GM18520 (cell line): ENCODE results near the gene ATP13A3.
"Not testable (repeated sequence)": the region's sequence is repeated elsewhere in the genome, so short reads cannot be mapped to it uniquely, and the experiment has no call there.

Experiments
- ATAC-seq: cut with Tn5 transposase; IDR thresholded peaks from one replicate; pipeline ENCODE4 v1.9.1; 2021; ENCODE audit not compliant: unreplicated experiment

ATP13A3 gene

DNA sequence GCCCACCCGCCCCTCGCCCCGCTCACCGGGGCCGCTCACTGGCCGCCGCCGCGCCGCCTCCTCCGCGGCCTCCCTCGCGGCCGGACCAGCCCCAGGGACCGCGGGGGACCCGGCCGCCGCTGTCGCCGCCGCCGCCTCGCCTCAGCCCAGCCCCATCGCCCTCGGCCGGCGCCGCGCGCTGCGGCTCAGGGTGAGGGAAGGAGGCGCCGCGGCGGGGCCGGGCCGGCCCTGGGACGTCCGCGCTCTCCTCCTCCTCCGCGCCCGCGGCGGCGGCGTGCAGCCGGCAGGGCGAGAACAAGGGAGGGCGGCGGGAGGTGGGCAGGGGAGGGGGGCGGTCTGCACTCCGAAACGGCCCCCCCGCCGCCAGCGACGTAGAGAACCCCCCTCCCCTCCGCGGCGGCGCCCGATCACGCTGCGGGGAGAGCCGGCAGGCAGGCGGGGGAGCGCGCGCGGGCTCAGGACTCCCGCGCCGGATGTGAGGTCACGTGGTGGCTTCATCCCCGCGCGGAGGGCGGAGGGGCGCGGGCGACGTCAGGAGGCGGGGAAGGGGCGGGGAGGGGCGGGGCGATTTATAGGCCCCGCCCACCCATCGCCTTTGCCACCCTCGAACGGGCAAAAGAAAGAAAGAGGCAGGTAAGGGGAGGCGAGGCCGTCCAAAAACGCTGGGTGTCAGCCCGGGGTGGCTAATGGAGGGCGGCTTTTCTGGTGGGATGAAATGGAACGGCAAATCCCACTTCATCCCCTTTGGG lies at the start of gene ATP13A3:
Gene ATP13A3 (minus strand): TSS at position 463 of the 749 bp plus-strand sequence. CDS start 24,812 bp downstream, outside the sequence.
- peak; percentile 57 for ATAC-seq

DNA sequence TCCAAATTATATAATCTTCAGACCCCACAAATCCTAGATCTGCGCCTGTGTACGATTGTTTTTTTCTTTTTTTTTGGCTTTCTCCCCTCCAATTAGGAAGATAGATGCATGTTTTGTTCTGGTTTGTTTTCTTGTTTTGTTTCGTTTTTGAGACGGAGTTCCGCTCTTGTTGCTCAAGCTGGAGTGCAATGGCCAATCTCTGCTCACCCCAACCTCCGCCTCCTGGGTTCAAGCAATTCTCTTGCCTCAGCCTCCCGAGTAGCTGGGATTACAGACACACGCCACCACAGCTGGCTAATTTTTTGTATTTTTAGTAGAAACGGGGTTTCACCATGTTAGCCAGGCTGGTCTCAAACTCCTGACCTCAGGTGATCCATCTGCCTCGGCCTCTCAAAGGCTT lies 48.4 kb upstream of the ATP13A3 start:
- ATAC-seq = not testable (repeated sequence)

DNA sequence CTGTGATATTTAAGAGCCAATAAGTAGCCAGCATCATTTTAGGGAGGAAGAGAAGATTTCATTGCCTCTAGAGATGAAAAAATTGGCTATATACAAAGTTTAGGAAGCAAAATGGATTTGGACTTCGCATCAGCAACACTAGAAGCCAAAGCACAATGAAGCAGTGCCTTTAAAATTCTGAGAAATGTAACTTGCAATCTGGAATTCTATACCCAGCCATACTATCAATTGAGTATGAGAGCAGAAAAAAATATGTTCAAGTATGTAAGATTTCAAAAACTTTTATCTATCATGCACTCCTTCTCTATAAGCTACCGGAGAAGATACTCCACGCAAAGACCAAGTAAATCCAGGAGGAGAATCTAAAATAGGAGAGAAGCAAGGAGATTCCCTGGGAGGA lies 47.4 kb upstream of the ATP13A3 start:
- no peak for ATAC-seq

DNA sequence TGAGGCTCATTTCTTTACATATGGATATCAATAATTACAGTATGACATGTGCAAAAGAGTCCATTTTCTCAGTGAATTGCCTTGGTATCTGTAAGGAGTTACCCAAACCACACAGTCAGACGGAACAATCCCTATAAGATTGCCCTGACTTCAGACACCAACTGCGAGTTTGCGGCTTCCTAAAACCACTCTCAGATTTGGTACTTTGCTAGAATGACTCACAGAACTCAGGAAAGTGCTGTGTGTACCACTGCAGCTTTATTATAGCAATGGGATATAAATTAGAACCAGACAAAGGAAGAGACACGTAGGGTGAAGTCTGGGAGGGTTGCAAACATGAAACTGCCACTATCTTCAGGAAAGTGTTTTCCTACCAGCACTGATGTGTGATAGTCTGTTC lies 45.8 kb upstream of the ATP13A3 start:
- no peak for ATAC-seq

DNA sequence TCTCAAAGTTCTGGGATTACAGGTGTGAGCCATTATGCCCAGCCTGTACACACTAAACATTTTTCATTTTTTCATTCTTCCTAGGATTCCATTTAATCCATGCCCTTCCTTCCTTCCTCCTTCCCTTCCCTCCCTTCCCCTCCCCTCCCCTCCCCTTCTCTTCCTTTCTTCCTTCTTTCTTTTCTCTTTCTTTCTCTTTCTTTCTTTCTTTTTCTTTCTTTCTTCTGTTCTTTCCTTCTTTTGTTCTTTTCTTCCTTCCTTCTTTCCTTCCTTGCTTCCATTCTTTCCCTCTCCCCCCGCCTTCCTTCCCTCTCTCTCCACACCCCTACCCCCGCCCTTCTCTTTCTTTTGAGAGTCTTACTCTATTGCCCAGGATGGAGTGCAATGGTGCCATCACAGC lies 40.9 kb upstream of the ATP13A3 start:
- no peak for ATAC-seq

DNA sequence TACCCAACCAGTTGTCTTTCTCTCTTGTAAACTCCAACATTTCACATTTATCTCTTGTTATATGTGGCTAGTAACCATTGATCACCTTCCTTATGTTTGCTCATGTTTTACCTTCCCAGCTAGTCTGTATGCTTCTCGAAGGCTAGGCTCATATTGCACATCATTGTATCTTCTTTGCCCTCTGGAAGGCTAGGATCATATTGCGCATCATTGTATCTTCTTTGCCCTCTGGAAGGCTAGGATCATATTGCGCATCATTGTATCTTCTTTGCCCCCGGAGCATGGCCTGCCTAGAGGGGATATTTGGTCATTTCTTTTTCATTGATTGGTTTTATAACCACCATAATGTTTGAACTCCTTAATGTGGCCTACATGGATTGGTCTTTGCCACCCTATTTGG lies 39.4 kb upstream of the ATP13A3 start:
- ATAC-seq = no peak

DNA sequence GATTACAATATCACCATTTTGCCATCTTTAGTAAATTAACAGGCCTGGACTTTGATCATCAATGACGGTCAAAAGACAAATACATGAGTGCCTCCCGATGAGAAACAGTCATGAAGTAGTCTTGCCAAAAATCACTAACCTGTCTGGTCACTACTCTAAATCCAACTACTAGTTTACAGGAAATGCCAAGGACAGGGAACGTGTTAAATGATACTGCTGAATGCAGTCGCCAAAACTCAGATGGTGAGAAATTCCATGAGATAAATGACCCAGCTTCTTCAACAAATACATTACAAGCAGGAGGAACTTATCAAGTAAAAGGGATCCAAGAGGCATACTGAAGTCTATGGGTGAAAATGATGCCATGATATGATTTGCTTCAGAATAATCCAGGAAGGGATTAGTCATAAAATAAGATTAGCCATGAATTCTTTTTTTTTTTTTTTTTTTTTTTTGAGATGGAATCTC lies 35.8 kb upstream of the ATP13A3 start:
- ATAC-seq = no peak

DNA sequence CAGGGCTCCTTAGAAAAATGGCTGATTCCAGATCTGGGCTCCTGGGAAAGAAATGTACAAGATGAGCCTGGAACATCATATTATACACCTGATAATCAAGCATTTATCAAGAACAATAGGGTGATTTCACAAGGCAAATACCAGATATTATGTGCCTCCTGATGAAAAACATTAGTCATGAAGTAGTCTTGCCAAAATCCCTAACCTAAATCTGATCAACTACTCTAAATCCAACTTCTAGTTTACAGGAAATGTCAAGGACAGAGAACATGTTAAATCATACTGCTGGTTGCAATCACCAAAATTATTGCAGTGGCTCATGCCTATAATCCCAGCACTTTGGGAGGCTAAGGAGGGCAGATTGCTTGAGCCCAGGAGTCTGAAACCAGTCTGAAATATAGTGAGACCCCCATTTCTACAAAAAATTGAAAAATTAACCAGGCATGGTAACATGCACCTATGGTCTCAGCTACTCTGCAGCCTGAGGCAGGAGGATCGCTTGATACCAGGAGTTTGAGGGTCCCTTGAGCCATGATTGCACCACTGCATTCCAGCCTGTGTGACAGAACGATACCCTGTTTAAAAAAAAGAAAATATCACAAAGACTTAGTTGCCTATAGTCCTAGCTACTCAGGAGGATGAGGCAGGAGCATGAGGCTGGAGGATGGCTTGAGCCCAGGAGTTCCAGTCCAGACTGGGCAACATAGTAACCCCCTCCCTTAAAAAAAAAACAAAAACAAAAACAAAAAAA lies 34.9 kb upstream of the ATP13A3 start:
- no peak for ATAC-seq

DNA sequence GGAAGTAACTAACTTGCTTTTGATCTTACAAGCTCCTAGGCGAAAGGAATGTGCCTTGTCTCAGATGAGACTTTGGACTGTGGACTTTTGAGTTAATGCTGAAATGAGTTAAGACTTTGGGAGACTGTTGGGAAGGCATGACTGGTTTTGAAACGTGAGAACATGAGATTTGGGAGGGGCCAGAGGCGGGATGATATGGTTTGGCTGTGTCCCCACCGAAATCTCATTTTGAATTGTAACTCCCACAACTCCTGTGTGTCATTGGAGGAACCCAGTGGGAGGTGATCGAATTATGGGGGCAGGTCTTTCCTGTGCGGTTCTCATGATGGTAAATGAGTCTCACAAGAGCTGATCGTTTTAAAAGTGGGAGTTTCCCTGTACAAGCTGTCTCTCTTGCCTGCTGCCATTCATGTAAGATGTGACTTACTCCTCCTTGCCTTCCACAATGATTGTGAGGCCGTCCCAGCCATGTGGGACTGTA lies 33.9 kb upstream of the ATP13A3 start:
- peak; percentile 55 for ATAC-seq

DNA sequence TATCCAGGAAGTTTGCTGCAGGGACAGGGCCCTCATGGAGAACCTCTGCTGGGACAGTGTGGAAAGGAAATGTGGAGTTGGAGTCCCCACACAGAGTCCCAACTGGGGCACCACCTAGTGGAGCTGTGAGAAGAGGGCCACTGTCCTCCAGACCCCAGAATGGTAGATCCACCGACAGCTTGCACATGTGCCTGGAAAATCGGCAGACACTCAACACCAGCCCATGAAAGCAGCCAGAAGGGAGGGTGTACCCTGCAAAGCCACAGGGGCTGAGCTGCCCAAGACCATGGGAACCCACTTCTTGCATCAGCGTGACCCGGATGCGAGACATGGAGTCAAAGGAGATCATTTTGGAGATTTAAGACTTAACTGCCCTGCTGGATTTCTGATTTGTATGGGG lies 33.4 kb upstream of the ATP13A3 start:
- not testable (repeated sequence) for ATAC-seq

DNA sequence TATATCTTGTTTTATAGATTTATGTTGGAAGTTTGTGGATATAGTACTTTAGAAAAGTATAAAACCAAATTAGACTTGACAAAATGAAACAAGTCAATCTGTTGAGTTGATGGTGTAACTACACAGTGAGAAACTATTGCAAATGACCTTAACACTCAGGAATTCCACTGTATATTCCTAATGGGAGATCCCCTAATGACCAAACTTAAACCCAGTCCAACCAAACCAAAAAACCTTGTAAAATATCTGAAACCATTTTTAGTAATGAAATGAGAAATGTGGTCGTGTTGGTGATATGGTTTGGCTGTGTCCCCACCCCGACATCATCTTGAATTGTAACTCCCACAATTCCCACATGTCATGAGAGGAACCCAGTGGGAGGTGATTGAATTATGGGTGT lies 31.9 kb upstream of the ATP13A3 start:
- no peak for ATAC-seq

DNA sequence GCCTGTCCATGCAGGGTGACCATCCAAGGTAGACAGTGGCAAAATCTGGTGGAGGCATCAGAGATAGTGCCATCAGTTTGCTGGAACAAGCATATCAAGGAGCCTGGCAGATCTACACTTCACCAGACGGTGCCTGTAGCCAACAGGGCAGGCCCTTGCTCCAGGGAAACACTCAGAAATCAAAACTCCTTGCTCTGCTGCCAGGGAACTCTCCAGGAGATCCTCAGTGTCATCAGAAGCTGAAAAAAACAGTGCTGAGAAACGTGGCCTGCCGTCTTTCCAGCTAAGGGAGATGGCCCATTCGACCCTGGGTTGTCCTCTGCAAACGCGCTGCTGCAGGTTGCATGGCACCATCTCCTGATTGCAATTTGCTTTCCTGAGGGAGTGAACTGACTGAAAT lies 30.5 kb upstream of the ATP13A3 start:
- no peak for ATAC-seq

DNA sequence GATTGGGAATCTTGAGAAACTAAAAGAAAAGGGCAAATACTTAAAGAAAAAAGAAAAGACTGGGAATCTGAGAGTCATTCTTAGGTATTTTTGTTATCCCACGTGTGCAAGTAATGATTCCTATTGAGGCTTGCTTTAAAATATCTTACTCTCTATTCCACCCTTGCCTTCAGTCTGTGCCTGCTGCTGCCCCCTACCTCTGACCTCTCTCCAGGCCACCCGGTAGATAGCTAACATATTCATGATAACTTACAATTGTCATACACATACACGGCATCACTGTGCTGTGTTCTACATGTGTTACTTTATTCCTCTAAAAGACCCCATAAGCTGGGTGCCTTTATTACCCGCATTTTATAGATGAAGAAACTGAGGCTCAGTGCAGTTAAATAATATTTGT lies 27.8 kb upstream of the ATP13A3 start:
- ATAC-seq = no peak

DNA sequence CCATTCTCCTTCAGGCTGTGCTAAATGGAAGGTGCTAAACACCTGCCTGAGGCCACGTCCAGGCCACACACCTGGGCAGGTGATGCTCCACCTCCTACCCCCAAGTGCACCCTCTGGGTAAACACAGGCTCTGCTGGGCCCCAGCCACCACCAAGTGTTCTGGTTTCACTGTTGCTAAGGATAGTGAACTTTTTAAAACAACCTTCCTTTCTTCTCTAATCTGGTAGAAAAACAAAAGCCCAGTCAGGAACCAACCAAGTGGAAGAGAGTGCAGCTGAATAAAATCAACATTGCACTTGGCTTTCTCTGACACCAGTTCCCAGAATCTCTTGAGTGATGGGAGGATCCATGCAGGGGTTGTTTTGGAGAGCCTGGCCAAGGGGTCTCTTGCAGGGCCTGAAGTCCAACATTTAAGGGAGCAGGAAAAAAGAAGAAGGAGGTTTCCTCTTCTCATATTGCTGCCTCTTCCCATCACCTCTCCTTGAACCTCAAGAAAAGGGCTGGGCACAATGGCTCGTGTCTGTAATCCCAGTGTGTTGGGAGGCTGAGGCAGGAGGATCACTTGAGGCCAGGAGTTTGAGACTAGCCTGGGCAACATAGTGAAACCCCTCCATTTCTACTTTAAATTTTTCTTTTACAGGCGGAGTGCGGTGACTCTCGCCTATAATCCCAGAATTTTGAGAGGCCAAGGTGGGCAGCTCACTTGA lies 26.2 kb upstream of the ATP13A3 start:
- no peak for ATAC-seq

DNA sequence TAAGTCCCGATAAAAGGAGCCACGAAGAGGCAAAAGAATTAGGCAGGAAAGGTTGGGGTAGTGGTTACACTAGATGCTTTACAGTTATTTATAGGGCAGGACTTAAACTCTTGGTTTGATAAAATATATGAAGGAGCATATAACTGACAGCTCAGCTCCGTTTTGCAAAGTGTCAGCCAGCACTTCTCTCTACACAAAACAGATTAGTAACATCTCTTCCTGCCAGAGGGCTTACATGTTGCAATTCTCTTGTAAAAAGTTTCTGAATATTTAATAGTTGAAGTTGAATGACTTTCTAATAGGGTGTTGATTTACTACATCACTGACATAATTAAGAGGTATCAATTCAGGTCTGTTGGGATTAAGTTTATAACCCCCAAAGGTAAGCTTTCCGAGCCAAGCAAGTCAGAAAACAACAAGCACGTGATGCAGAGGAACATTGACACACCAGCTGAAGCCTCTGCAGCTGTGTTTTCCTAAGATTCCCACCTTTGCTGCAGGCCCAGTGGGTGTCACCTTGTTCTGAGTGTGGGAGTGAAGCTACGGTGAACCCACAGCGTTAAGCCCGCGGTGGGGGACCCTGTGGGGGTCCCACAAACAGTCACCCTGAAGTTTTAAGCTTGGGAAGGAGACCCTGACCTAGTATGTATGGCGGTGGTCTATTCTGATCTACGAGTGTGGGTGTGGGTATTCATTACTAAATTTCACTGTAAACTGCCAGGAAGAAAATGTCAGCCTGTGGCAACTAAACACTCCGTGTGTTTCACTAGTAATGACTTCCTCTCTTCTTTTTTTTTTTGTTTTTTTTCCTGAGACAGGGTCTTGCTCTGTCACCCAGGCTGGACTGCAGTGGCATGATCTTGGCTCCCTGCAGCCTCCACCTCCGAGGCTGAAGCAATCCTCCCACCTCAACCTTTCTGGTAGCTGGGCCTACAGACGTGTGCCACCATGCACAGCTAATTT lies 22.0 kb upstream of the ATP13A3 start:
- no peak for ATAC-seq

DNA sequence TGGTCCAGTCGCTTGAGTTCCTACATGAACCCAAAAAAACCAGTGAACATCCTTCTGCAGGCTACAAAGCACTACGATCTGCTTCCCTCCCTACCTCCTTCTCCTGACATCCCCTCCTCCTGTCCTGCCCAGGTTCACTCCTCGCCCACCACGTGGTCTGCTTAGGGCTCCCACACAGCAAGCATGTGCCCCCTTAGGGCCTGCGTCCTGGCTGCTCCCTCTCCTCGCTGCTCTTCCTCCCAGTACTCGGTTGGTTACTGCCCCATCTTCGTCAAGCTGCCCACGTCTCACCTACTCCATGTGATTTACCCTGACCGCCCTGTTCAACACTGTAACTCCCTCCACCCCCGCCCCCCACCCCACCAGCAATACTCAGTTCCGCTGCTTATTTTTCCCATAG lies 20.8 kb upstream of the ATP13A3 start:
- no peak for ATAC-seq

DNA sequence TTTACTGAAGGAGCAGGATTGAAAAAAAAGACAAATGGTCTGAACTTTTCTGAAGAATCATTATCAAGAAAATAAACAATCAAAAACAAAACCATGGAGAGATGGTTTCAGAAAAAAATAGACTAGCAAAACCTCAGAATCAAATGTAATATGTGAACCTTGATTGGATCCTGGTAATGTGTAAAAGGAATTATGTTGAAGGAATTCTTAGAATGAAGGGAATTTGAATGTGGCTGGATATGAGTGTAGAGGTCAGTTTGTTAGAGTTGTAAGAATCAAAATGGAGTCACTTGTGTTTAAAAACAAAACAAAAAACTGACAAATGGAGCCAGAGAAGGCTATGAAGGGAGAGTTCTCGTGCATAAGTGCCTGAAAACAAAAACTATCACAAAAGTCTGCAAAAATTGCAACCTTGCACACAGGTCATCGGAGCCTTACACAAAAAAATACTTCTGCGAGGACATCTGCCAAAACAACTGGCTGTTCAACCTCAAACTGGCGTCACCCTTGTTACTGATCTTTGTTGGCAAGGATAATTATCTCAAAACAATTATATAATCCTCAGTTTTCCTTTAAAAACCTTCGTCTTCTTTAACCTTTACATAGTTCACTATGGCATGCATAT lies 19.1 kb upstream of the ATP13A3 start:
- ATAC-seq = no peak

DNA sequence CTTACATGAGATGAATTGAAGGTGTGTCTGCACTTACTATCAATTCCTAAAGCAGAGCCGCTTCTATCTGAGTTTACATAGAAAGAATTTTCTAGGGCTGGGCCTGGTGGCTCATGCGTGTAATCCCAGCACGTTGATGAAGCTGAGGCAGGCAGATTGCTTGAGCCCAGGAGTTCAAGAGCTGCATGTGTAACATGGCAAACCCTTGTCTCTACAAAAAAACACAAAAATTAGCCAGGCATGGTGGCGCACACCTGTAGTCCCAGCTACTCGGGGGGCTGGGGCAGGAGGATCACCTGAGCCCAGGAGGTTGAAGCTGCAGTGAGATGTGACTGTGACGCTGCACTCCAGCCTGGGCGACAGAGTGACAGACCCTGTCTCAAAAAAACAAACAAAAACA lies 18.1 kb upstream of the ATP13A3 start:
- ATAC-seq = no peak

DNA sequence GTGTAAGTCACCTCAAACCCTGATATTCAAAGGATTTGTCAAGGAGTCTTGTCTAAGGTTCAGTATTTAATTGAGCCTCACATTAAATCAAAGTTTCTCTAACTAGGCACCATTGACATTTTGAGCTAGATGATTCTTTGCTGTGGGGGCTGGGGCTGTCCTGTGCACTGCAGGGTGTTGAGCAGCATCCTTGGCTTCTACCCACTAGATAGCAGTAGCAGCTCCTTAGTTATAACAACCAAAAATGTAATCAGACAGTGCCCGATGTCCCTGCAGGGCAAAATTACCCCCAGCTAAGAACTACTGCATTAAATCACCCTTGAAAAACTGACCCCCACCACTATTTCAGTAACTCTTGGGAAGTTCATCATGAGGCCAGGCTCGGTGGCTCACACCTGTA lies 17.3 kb upstream of the ATP13A3 start:
- no peak for ATAC-seq

DNA sequence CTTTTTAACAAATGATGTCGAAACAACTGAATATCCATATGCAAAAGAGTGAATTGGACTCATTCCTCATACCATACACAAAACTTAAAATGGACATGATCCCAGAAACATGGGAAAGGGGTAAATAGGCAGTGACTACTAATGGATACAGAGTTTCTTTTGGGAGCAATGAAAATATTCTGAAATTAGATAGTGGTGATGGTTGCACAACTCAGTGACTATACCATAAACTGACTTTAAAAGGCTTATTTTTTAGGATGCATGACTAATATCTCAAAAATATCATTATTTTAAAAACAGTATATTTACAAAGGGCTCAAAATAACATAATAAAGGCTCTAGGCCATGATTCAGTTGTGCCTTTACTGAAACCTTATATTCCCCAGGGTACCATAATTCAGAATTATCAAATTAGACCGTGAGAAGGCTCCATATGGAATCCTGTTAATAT lies 16.3 kb upstream of the ATP13A3 start:
- no peak for ATAC-seq
